GM12873 (cell line): ENCODE results near the gene DENND1A.

Experiments used
- TF ChIP-seq, protein P1 (sequence below): IDR thresholded peaks from 2 replicates; pipeline ENCODE4 v1.5.1; 2012; ENCODE audit warnings: low read depth, mild to moderate bottlenecking, moderate library complexity, low read length, control low read depth; ENCODE audit not compliant: insufficient read depth; ENCODE audit errors: missing control alignments

The DENND1A gene

DNA sequence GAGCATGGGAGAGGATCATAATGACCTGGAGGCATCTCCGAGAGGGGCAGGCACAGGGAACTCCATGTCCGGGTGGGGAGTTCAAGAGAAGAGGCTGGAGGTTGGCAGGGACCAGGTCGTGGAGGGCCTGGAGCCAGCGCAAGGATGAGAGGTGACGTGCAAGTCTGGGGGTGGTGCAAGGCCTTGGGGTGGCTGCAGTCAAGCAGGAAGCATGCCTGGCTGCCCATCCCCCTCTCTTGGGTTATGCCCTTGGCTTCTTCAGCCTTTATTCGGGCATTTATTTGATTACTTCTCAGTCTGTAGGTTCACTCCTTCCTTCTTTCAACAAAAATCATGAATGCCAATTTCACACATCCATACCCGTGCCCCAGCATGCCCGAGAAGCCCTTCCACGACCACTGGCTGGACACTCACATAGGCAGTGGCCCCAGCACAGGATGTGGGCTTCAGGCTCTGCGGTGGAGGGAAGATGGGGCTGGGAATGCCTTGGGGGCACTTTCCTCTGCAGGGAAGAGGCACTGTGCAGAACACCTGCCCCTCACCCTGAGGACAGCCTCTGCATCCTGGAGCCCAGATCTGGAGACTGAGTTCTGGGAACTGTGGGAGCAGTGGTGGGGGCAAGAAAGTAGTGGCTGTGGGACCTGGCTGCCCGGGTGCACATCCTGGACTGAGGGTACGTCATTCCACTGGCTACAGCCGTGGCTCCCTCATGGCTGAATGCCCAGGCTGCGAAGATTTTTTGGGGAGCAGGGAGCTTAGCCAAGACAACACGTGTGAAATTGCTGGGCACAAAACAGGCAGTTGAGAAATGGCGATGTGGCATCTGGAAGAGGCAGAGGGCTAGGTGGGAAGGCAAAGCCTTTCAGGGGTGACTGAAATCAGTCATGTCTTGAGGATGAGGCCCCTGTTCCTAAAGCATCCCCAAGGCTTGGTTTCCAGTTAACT is 535.4 kb downstream of the DENND1A start:
- TF ChIP-seq, protein P1, sequence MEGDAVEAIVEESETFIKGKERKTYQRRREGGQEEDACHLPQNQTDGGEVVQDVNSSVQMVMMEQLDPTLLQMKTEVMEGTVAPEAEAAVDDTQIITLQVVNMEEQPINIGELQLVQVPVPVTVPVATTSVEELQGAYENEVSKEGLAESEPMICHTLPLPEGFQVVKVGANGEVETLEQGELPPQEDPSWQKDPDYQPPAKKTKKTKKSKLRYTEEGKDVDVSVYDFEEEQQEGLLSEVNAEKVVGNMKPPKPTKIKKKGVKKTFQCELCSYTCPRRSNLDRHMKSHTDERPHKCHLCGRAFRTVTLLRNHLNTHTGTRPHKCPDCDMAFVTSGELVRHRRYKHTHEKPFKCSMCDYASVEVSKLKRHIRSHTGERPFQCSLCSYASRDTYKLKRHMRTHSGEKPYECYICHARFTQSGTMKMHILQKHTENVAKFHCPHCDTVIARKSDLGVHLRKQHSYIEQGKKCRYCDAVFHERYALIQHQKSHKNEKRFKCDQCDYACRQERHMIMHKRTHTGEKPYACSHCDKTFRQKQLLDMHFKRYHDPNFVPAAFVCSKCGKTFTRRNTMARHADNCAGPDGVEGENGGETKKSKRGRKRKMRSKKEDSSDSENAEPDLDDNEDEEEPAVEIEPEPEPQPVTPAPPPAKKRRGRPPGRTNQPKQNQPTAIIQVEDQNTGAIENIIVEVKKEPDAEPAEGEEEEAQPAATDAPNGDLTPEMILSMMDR, result no peak

DNA sequence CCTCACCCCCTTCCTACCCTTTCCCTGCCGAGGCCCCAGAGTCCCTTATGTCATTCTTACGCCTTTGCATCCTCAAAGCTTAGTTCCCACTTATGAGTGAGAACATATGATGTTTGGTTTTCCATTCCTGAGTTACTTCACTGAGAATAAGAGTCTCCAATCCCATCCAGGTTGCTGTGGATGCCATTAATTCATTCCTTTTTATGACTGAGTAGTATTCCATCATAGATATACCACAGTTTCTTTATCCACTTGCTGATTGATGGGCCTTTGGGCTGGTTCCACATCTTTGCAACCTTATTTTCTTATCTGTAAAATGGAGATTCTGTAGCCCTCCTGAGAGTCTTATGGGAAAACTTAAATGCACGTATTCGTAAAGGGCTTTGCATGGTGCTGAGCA is 537.1 kb downstream of the DENND1A start:
- TF ChIP-seq, protein P1, result no peak

DNA sequence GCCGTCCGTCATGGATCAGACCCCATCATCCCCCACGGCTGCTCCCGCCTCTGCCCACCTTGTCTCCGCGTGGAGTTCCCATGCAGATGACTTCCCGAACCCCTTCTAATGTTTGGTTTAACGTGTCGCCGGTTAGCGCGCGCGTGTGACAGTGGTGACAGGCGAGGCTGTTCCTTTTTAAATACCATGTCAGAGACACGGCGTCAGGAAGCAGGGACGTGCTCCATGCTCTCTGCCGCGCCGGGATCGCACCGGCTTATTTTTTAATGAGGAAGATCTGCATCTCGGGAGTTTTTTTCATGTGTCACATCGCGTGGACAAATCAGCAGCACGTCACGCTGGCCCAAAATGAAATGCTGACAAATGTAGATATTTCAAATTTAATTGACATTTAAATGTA is 538.0 kb downstream of the DENND1A start:
- TF ChIP-seq, protein P1, result no peak

DNA sequence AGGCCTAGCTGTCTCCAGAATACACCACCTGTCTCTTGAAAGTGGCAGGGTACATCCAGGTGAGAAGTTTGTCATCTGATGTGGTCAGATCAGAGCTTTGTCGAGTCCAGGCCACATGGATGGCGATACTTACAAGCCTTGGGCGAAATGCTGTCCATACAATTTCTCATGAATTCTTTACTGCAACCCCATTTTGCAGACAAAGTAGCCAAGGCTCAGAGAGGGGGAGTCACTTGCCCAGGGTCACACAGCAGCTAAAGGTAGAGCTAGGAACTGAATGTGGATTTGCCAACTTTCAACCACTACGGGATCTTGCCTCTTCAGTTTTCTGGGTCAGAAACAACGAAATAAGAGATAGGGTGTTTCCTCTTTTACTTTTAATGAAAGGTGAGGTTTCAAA is 538.7 kb downstream of the DENND1A start:
- TF ChIP-seq, protein P1, result no peak

DNA sequence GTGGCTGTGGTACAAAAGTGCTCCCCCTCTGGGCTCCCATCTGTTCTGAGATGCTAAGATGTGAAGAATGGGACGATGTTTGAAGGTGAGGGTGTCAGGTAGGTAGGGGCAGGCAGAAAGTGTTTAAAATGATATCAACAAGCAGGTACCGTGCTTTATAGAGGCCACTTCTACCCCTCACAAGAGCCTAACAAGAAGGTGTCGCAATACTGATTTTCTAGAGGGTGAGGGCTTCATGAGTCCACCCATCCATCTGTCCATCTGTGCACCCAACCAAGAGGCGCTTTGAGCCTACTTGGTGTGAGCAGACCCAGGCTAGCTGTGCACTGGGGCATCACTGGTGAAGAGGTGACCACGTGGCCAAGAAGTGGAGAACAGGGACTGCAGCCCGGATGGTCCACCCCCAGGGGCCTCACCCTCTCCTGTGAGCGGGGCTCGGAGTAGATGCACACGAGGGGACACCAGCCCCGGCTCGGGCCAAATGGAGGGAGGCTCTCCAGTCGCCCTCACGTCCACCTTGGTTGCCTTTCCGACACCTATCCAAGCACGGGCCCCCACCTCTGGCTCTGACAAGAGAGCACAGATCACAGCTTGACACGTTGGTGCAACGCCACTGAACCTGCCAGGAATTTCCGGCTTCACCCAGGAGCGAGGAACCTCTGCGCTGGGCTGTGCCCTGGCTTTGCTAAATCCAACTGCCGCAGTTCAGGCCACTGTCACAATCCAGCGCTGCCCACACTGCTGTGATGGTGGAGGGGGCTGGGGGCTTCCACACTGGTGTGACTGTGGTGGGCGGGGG is 539.4 kb downstream of the DENND1A start:
- TF ChIP-seq, protein P1, result no peak

DNA sequence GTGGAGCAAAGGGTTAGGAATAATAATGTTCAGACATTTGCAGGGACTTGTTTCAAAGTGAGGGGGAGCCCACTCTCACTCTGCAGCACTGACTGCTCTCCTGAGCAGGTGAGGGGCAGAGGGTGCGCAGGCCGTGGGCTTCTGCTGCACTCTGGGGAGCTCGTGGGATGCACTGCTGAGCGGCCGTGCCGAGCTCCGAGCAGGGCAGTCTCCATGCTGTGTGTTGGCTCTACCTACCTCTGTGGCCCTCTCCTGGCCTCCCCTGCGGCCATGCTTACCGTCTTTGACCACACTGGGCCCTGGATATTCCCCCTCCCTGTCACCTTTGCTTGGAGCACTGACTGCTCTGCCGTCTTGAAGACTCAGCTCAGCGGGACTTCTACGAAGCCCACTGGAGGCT is 540.2 kb downstream of the DENND1A start:
- TF ChIP-seq, protein P1, result no peak

DNA sequence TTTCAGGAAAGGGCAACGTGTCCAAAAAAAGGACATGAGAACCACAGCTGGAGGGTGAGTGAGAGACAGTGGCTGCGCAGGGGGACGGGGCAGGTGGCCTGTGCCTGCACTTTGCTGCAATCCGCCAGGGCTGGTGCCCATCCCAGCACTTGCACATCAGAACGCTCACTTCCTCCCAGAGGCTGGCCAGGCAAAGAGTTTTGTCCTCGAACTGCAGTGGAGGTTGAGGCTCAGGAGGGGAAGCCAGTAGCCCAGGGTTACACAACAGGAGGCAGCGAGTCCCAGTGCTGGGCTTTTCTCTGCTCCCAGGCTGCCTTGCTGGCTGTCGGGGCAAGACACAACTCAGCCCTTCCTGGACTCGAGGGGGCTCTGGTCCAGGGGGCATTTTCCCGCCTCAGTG is 540.9 kb downstream of the DENND1A start:
- TF ChIP-seq, protein P1, result no peak
